Measurements from ENCODE around the gene LANCL3.

- TF ChIP-seq, protein P1, sequence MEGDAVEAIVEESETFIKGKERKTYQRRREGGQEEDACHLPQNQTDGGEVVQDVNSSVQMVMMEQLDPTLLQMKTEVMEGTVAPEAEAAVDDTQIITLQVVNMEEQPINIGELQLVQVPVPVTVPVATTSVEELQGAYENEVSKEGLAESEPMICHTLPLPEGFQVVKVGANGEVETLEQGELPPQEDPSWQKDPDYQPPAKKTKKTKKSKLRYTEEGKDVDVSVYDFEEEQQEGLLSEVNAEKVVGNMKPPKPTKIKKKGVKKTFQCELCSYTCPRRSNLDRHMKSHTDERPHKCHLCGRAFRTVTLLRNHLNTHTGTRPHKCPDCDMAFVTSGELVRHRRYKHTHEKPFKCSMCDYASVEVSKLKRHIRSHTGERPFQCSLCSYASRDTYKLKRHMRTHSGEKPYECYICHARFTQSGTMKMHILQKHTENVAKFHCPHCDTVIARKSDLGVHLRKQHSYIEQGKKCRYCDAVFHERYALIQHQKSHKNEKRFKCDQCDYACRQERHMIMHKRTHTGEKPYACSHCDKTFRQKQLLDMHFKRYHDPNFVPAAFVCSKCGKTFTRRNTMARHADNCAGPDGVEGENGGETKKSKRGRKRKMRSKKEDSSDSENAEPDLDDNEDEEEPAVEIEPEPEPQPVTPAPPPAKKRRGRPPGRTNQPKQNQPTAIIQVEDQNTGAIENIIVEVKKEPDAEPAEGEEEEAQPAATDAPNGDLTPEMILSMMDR (IDR thresholded peaks at IDR 0.05): no peak
- TF ChIP-seq SIN3A (IDR thresholded peaks at IDR 0.05; ENCODE audit: borderline replicate concordance, insufficient read depth, low read depth, low read length) (no peak), TCF7L2 (IDR thresholded peaks at IDR 0.05; ENCODE audit: low read depth, low read length) (no peak)
Observed at GRCh38 chrX:37542791-37543190, 28.7 kb upstream of the LANCL3 start.

Data from Panc1 (cell line).